Ovary (tissue), 9 donors: ENCODE data around the gene GNG3. TPM values are rescaled to one million over a fixed set of nuclear protein-coding genes. Genes with fewer than 3 reads are reported as not detected.
A peak's percentile ranks its signal among the peaks of the same experiment; 100 is the strongest.

ENCODE experiments used
- DNase-seq, 5 donors: peaks; one replicate each; pipeline ENCODE4 v3.0.0-alpha.2; 2019 to 2020
- H3K27ac ChIP-seq, 2 donors: fragments of 200-600 bp; one replicate each; pipeline versions ENCODE4 v1.5.1 to v1.8.0; 2019 to 2022
- H3K27me3 ChIP-seq: fragments of 200-600 bp; one replicate; pipeline ENCODE4 v1.8.0; 2022
- H3K36me3 ChIP-seq: fragments of 200-600 bp; sonication (generic); one replicate; pipeline ENCODE4 v1.5.1; 2019
- H3K4me1 ChIP-seq: one replicate; pipeline ENCODE4 v1.8.1; 2013; ENCODE audit warnings: mild to moderate bottlenecking, moderate library complexity; ENCODE audit not compliant: insufficient read depth
- H3K4me3 ChIP-seq: fragments of 200-600 bp; sonication (generic); one replicate; pipeline ENCODE4 v1.5.1; 2017
- H3K9me3 ChIP-seq, 2 donors: fragments of 200-600 bp in 1 of 2; sonication (generic) in 1 of 2; one replicate each; pipeline versions ENCODE4 v1.5.1 to v1.8.1; 2013 to 2019; ENCODE audit warnings: mild to moderate bottlenecking in 1 of 2, moderate library complexity in 1 of 2
- EP300 ChIP-seq: sonication (generic); formaldehyde crosslinking; IDR thresholded peaks from one replicate; pipeline ENCODE4 v1.6.1; 2017; ENCODE audit warnings: antibody characterized with exemption
- POLR2A ChIP-seq: fragments of 450-650 bp; IDR thresholded peaks from one replicate; pipeline ENCODE4 v1.6.1; 2017; ENCODE audit warnings: antibody characterized with exemption, mild to moderate bottlenecking, moderate library complexity
- WGBS, 3 donors: extraction: QIAGEN DNeasy Blood & Tissue Kit in 1 of 3; methylation state at CpG; one replicate each; pipeline versions ENCODE4 v1.1.5 to v1.1.7; 2013 to 2017; 5-methylcytosine and 5-hydroxymethylcytosine counted together
- intact Hi-C, 4 donors: fragments of 100-400 bp; cut with DNase I; formaldehyde crosslinking; loops; one replicate each; pipeline versions ENCODE4 v1.11.0 to v1.15.1; 2022 to 2023
- polyA plus RNA-seq, 2 donors: library from polyadenylated mRNA; stranded (reverse); fragments of 200-250 nt in 1 of 2; fragments of 350-450 nt in 1 of 2; fragmentation: Illumina TruSeq in 1 of 2; extraction: RNeasy Lipid Tissue Mini Kit (QIAGEN cat#74804) in 1 of 2; gene quantifications; one replicate each; pipeline ENCODE4 v1.2.3, GENCODE V29; 2013 to 2014
- total RNA-seq, 7 donors: library from RNA; depleted of rRNA in 2 of 7; stranded (reverse); fragments of >200 nt in 2 of 7; fragmentation: NEBNext Ultra II Directional in 3 of 7; extraction: Animal tissue kit (Norgen Biotek cat#: 25700) in 3 of 7; gene quantifications; one replicate each; pipeline versions ENCODE4 v1.1.0 to v1.2.4, GENCODE V29; 2016 to 2023
- TF ChIP-seq, protein P1 (sequence below), 3 donors: fragments of 450-650 bp in 2 of 3; fragments of 200-600 bp in 1 of 3; IDR thresholded peaks; one replicate each; pipeline versions ENCODE4 v1.5.1 to v1.8.0; 2016 to 2022; ENCODE audit warnings: antibody characterized with exemption in 3 of 3, mild to moderate bottlenecking in 1 of 3
- donor health status: DM: no; HTN: no; CAD: no; lungs with moderate emphysema.
- donor health status: DM: no; HTN: no; CAD: no.
- donor health status: Bipolar disorder and iron deficiency.
- donor health status: DM: yes; HTN: yes; CAD: no.
- donor health status: DM: no; HTN: no; CAD: no.
- donor health status: DM: yes; HTN: yes; CAD: no.

The GNG3 gene
- total and polyA plus RNA-seq, 9 donors = 0.18 to 0.73 (median 0.34) TPM; not detected in 2

DNA sequence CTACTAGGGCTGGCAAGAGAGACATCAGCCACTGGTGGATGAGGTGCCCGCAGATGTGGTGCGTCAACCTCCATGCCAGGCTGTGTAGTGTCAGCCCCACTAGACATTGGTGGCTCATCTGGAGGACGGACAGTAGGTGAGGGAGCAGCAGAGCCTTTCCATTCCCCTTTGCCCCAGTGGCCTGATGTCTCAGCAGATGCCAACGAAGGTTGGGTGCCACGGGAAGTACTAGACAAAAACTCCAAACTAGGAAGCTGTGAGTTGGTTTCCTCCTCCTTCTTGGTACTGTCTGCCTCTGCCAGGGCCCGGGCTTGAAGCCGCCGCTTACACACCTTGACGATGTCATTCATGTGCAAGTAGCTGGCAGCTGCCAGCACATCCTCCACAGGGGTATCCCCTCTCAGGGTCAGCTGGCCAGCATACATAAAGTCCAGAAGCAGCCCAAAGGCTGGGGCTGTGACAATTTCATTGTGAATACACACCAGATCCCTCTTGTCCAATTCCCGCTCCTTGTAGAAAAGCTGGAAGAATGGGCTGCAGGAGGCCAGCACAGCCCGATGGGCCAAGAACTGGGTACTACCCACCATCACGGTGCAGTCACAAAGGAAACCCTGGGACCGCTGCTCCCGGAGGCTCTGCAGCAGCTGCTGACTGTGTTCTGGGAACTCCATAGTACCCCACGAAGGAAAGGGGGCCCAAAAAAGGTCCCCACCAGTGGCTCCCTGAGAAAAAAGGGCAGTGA, 45.7 kb downstream of the GNG3 start:
- Histone ChIP-seq H3K27me3 (no peaks in the 10 kb centered on the region), H3K4me1 (peaks cover 7% of the 10 kb centered on the region), H3K9me3 (no peaks in the 10 kb centered on the region), H3K4me3 (peak overlapping the region; percentile 87), H3K36me3 (no peaks in the 10 kb centered on the region), H3K27ac (peak overlapping the region in 1 of 2 donors; percentile 84)
- WGBS, 3 donors = 78 to 85% (median 79%) methylated on average over 15 of the region's 15 CpGs
- intact Hi-C loops = no loop called here
- peak in 1 of 5 donors; percentile 40 for DNase-seq
- TF ChIP-seq POLR2A (no peak), EP300 (no peak)
- TF ChIP-seq, protein P1, sequence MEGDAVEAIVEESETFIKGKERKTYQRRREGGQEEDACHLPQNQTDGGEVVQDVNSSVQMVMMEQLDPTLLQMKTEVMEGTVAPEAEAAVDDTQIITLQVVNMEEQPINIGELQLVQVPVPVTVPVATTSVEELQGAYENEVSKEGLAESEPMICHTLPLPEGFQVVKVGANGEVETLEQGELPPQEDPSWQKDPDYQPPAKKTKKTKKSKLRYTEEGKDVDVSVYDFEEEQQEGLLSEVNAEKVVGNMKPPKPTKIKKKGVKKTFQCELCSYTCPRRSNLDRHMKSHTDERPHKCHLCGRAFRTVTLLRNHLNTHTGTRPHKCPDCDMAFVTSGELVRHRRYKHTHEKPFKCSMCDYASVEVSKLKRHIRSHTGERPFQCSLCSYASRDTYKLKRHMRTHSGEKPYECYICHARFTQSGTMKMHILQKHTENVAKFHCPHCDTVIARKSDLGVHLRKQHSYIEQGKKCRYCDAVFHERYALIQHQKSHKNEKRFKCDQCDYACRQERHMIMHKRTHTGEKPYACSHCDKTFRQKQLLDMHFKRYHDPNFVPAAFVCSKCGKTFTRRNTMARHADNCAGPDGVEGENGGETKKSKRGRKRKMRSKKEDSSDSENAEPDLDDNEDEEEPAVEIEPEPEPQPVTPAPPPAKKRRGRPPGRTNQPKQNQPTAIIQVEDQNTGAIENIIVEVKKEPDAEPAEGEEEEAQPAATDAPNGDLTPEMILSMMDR (IDR thresholded peaks at IDR 0.05) = no peak

DNA sequence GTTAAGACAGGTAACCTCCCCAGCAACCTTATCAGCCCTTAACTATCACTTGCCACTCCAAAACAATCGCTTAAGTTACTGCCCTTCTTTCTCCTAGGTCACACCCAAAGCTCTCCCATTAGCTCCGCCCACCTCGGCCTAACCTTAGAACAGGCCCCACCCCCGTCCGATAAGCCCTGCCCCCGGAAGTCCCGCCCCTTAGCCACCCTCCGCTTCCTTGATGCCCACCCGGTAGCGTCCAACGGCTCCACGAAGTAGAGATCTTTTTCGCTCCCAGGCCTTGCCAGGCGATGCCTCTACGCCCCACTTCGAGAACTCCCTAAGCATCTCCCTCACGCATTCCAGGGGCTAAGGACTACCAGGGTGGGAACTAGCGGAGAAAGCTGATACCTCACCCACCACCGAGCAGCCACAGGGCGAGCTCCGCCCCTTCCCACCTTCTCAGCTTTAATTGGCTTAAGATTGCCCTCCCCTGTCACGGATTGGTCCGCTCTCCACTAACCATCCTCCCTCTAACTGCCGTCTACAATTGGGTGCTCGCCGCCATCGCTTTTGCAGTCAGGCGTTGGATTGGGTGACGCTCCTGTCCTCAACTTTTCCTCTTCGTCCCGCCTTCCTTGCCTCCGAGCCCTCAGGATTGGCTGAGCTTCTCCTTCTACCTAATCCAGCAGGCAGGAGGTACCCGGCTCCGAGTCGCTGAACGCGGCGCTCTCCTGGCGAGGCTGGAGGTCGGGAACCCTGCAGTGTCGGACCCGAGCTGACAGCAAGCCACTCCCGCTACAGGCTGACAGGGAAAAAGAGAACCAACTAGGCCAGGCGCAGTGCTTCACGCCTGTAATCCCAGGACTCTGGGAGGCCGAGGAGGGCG, 46.5 kb downstream of the GNG3 start, which contains the start of gene ZBTB3:
TSS of gene ZBTB3 (minus strand) at position 425 of the 868 bp plus-strand sequence. CDS start 496 bp downstream, outside the sequence.
- intact Hi-C loops = no loop called here
- TF ChIP-seq, protein P1 (IDR thresholded peaks at IDR 0.05) = peak in 1 of 3 donors; percentile 24
- TF ChIP-seq EP300 (peak; percentile 63), POLR2A (peak; percentile 81)
- DNase-seq = peak; percentile 94 to 98 (median 96)
- Histone ChIP-seq H3K4me1 (peaks cover 7% of the 10 kb centered on the region), H3K9me3 (no peaks in the 10 kb centered on the region), H3K36me3 (no peaks in the 10 kb centered on the region), H3K27me3 (no peaks in the 10 kb centered on the region), H3K27ac (peak within 1 kb of the TSS; percentile 42 to 84), H3K4me3 (peak within 1 kb of the TSS; percentile 87)
- 0 to 1% (median 0%) methylated on average over 47 of the region's 47 CpGs for WGBS, 3 donors

DNA sequence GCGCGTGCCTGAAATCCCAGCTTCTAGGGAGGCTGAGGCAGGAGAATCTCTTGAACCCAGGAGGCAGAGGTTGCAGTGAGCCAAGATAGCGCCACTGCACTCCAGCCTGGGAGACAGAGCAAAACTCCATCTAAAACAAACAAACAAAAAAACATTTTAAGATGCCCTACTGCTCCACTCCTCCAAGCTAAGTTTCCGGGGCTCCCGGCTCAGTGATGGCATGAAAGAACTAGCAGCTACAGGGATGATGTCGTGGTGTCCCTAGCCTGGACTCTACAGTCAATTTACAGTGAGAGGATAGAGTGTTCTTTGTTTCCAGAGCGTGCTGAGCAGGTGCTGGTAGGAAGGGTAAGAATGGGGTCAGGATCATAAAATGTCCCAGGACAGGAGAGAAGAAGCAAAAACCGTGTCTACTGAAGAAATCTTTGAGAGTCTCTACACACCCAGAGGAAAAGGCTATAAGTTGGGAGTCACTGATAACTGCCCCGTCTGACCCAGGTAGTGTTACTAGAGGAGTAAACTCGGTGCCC, 47.7 kb downstream of the GNG3 start:
- no peak for DNase-seq
- Histone ChIP-seq H3K27me3 (no peaks in the 10 kb centered on the region), H3K36me3 (no peaks in the 10 kb centered on the region), H3K27ac (no peak overlapping the region), H3K4me1 (peaks cover 7% of the 10 kb centered on the region), H3K4me3 (no peak overlapping the region), H3K9me3 (no peaks in the 10 kb centered on the region)
- WGBS, 3 donors = 72 to 78% (median 75%) methylated on average over 10 of the region's 10 CpGs
- TF ChIP-seq, protein P1 (IDR thresholded peaks at IDR 0.05) = no peak
- TF ChIP-seq EP300 (no peak), POLR2A (no peak)
- intact Hi-C loops = no loop called here
